CD14-positive monocyte (primary cell): ENCODE results near the gene PBX3. TPM values are rescaled to one million over a fixed set of nuclear protein-coding genes. Genes with fewer than 3 reads are reported as not detected.

Experiments
- DNase-seq, 3 donors: peaks; one replicate each; pipeline ENCODE4 v3.0.0-alpha.2; 2011 to 2022
- H2AFZ ChIP-seq: 2 replicates; pipeline ENCODE4 v1.6.0; 2012; ENCODE audit warnings: mild to moderate bottlenecking, low read depth, low read length, inconsistent platforms; ENCODE audit not compliant: insufficient read depth, poor library complexity, severe bottlenecking
- H3K27ac ChIP-seq, 2 donors: 1 replicate in 1 of 2; 2 replicates in 1 of 2; pipeline ENCODE4 v1.5.1; 2012 to 2013; ENCODE audit warnings: low read length in 2 of 2, control low read depth in 1 of 2, inconsistent platforms in 1 of 2, low read depth in 1 of 2, mild to moderate bottlenecking in 1 of 2
- H3K27me3 ChIP-seq, 2 donors: one replicate each; pipeline versions ENCODE4 v1.6.0 to v1.6.1; 2011 to 2013; ENCODE audit warnings: low read length in 2 of 2; ENCODE audit not compliant: control insufficient read depth in 2 of 2, insufficient read depth in 2 of 2
- H3K36me3 ChIP-seq, 2 donors: replicated peaks in 1 of 2; 1 replicate in 1 of 2; 2 replicates in 1 of 2; pipeline versions ENCODE4 v1.5.1 to v1.6.1; 2012 to 2013; ENCODE audit warnings: low read length in 2 of 2, control low read depth in 1 of 2, inconsistent platforms in 1 of 2, mild to moderate bottlenecking in 1 of 2; ENCODE audit not compliant: insufficient read depth in 2 of 2, control insufficient read depth in 1 of 2
- H3K4me1 ChIP-seq, 2 donors: 1 replicate in 1 of 2; 2 replicates in 1 of 2; pipeline versions ENCODE4 v1.5.1 to v1.6.1; 2012 to 2013; ENCODE audit warnings: low read length in 2 of 2, control low read depth in 1 of 2, inconsistent platforms in 1 of 2, mild to moderate bottlenecking in 1 of 2, moderate library complexity in 1 of 2; ENCODE audit not compliant: insufficient read depth in 2 of 2, control insufficient read depth in 1 of 2
- H3K4me2 ChIP-seq: replicated peaks from 2 replicates; pipeline ENCODE3; 2012; ENCODE audit warnings: low read length, moderate library complexity, mild to moderate bottlenecking; ENCODE audit not compliant: poor library complexity, severe bottlenecking; ENCODE audit errors: extremely low read depth
- H3K4me3 ChIP-seq, 3 experiments: fragments of 200-600 bp in 1 of 3; sonication (generic) in 1 of 3; replicated peaks in 1 of 3; 1 replicate in 2 of 3; 2 replicates in 1 of 3; pipeline ENCODE4 v1.5.1; 2011 to 2013; ENCODE audit warnings: low read length in 3 of 3, mild to moderate bottlenecking in 3 of 3, control low read depth in 2 of 3, low read depth in 2 of 3, inconsistent platforms in 1 of 3, moderate library complexity in 1 of 3
- H3K79me2 ChIP-seq: 2 replicates; pipeline ENCODE4 v1.6.0; 2012; ENCODE audit warnings: mild to moderate bottlenecking, control low read depth, inconsistent platforms, low read length, moderate library complexity; ENCODE audit not compliant: insufficient read depth
- H3K9ac ChIP-seq: 2 replicates; pipeline ENCODE4 v1.6.0; 2017; ENCODE audit warnings: low read length, mild to moderate bottlenecking; ENCODE audit not compliant: insufficient read depth, poor library complexity, severe bottlenecking
- H3K9me3 ChIP-seq, 2 donors: replicated peaks in 1 of 2; 1 replicate in 1 of 2; 2 replicates in 1 of 2; pipeline versions ENCODE4 v1.5.1 to v1.6.1; 2012 to 2013; ENCODE audit warnings: low read length in 2 of 2, control low read depth in 1 of 2; ENCODE audit not compliant: control insufficient read depth in 1 of 2, insufficient read depth in 1 of 2
- H4K20me1 ChIP-seq: 2 replicates; pipeline ENCODE4 v1.6.0; 2012; ENCODE audit warnings: mild to moderate bottlenecking, low read length, control low read depth, moderate library complexity; ENCODE audit not compliant: insufficient read depth
- H3K27ac Mint-ChIP-seq, 7 donors: one replicate each; pipeline ENCODE4 v1.8.0; 2020; ENCODE audit warnings: mild to moderate bottlenecking in 7 of 7, mixed read lengths in 7 of 7, moderate library complexity in 6 of 7, inconsistent platforms in 2 of 7
- H3K27me3 Mint-ChIP-seq, 3 donors: one replicate each; pipeline ENCODE4 v1.8.0; 2021 to 2022; ENCODE audit warnings: low read depth in 3 of 3, mild to moderate bottlenecking in 3 of 3, mixed read lengths in 3 of 3, moderate library complexity in 3 of 3, inconsistent platforms in 1 of 3
- H3K36me3 Mint-ChIP-seq, 2 donors: one replicate each; pipeline ENCODE4 v1.8.0; 2020; ENCODE audit warnings: mixed read lengths in 2 of 2, inconsistent platforms in 1 of 2, mild to moderate bottlenecking in 1 of 2
- H3K4me1 Mint-ChIP-seq: one replicate; pipeline ENCODE4 v1.8.0; 2020; ENCODE audit warnings: mild to moderate bottlenecking, mixed read lengths
- H3K4me3 Mint-ChIP-seq, 2 donors: one replicate each; pipeline ENCODE4 v1.8.0; 2020; ENCODE audit warnings: mild to moderate bottlenecking in 2 of 2, mixed read lengths in 2 of 2, moderate library complexity in 1 of 2
- H3K9me3 Mint-ChIP-seq, 7 donors: one replicate each; pipeline ENCODE4 v1.8.0; 2020 to 2022; ENCODE audit warnings: mixed read lengths in 7 of 7, mild to moderate bottlenecking in 6 of 7, moderate library complexity in 6 of 7, inconsistent platforms in 2 of 7
- WGBS: methylation state at CpG from one replicate; pipeline ENCODE4 v1.1.5; 2013; ENCODE audit warnings: missing lambda C conversion rate; ENCODE audit not compliant: insufficient coverage; 5-methylcytosine and 5-hydroxymethylcytosine counted together
- intact Hi-C, 2 donors: fragments of 100-400 bp; cut with micrococcal nuclease; formaldehyde crosslinking; loops; one replicate each; pipeline versions ENCODE4 v1.15.0 to v1.15.1; 2023
- polyA plus RNA-seq, 3 donors: library from polyadenylated mRNA; depleted of rRNA in 1 of 3; unstranded in 2 of 3; stranded (reverse) in 1 of 3; fragments of 300-500 nt in 2 of 3; fragments of >200 nt in 1 of 3; fragmentation: Illumina TruSeq in 2 of 3; gene quantifications; 1 replicate in 2 of 3; 2 replicates in 1 of 3; pipeline ENCODE4 v1.2.3, GENCODE V29; 2012 to 2021
- TF ChIP-seq, protein P1 (sequence below): fragments of 200-600 bp; IDR thresholded peaks from one replicate; pipeline ENCODE4 v1.8.0; 2022; ENCODE audit warnings: antibody characterized with exemption, mild to moderate bottlenecking

The PBX3 gene
- polyA plus RNA-seq, 3 donors: 6.6 to 22.7 (median 7.1) TPM

DNA sequence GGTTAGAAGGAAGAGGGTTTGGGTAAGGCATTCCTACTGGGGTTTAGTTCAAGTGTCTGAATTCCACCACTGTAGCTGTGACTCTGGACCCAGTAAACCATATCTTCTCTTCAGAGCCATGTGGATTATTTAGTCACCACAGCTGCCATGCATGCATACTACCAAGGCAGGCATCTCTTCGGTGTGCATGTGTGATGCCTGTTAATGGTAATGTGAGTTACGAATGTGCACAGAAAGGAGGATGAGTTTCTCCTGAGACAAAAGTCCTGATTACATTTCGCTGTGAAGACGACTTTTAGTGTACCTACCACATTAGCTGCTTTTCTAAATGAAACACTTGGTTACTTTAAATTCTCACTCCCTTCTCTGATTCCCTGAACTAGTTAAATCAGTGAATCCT, 9.3 kb downstream of the PBX3 start:
- TF ChIP-seq, protein P1, sequence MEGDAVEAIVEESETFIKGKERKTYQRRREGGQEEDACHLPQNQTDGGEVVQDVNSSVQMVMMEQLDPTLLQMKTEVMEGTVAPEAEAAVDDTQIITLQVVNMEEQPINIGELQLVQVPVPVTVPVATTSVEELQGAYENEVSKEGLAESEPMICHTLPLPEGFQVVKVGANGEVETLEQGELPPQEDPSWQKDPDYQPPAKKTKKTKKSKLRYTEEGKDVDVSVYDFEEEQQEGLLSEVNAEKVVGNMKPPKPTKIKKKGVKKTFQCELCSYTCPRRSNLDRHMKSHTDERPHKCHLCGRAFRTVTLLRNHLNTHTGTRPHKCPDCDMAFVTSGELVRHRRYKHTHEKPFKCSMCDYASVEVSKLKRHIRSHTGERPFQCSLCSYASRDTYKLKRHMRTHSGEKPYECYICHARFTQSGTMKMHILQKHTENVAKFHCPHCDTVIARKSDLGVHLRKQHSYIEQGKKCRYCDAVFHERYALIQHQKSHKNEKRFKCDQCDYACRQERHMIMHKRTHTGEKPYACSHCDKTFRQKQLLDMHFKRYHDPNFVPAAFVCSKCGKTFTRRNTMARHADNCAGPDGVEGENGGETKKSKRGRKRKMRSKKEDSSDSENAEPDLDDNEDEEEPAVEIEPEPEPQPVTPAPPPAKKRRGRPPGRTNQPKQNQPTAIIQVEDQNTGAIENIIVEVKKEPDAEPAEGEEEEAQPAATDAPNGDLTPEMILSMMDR: no peak
- peak overlapping the region in 1 of 2 donors; percentile 23 for H3K27ac ChIP-seq
- no peak overlapping the region for H3K4me2 ChIP-seq
- WGBS: 60% methylated on average over 2 of the region's 4 CpGs
- peaks cover 22 to 34% of the 10 kb centered on the region in 2 donors for H3K4me1 ChIP-seq
- H3K36me3 ChIP-seq: peaks cover 0 to 2% of the 10 kb centered on the region in 2 donors
- no peak overlapping the region for H2AFZ ChIP-seq
- H3K4me1 Mint-ChIP-seq: peaks cover 37% of the 10 kb centered on the region
- H3K27me3 ChIP-seq: no peaks in the 10 kb centered on the region
- no peak overlapping the region for H3K27ac Mint-ChIP-seq
- H3K9me3 Mint-ChIP-seq: no peaks in the 10 kb centered on the region
- H3K36me3 Mint-ChIP-seq: peaks cover 5 to 11% of the 10 kb centered on the region in 2 donors
- DNase-seq: no peak
- intact Hi-C loops: no loop called here
- no peak overlapping the region for H3K9ac ChIP-seq
- peaks cover 66% of the 10 kb centered on the region for H3K79me2 ChIP-seq
- no peaks in the 10 kb centered on the region for H3K9me3 ChIP-seq
- H3K27me3 Mint-ChIP-seq: no peaks in the 10 kb centered on the region
- no peak overlapping the region for H3K4me3 ChIP-seq
- H4K20me1 ChIP-seq: no peaks in the 10 kb centered on the region
- H3K4me3 Mint-ChIP-seq: no peak overlapping the region

DNA sequence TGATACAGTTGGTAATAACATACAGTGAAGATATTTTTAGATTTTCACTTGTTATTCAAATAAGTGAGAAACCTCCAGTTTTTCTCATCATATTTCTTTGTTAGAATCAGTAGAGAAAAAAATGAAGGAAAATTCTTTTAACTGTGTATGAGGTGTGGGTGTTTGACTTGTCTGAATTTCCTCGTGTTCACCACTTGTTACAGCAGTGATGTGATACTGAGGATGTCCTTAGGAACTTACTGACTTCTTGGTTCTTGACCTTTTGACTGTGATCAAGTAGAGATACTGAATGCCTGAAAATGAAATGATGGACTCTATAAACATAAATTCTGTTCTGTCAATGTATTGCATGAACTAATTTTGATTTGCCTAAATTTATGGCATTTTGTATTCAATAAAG, 10.7 kb downstream of the PBX3 start:
- Histone ChIP-seq H3K9ac (no peak overlapping the region), H3K36me3 (no peaks in the 10 kb centered on the region), H2AFZ (no peak overlapping the region), H3K27me3 (no peaks in the 10 kb centered on the region), H3K9me3 (no peaks in the 10 kb centered on the region), H3K27ac (peak overlapping the region in 1 of 2 donors; percentile 18), H4K20me1 (no peaks in the 10 kb centered on the region), H3K4me3 (no peak overlapping the region), H3K79me2 (peaks cover 59% of the 10 kb centered on the region), H3K4me2 (no peak overlapping the region), H3K4me1 (peaks cover 31 to 47% of the 10 kb centered on the region in 2 donors)
- DNase-seq: no peak
- Mint-ChIP-seq H3K4me1 (peaks cover 45% of the 10 kb centered on the region), H3K27me3 (no peaks in the 10 kb centered on the region), H3K4me3 (no peak overlapping the region), H3K27ac (no peak overlapping the region), H3K36me3 (peaks cover 3 to 7% of the 10 kb centered on the region in 2 donors), H3K9me3 (no peaks in the 10 kb centered on the region)
- WGBS: 60% methylated on average over 1 of the region's 1 CpG
- TF ChIP-seq, protein P1: no peak
- intact Hi-C loops: no loop called here
